DMS153 (cell line): ENCODE measurements around the gene THAP12.
"Not testable (repeated sequence)": the region's sequence is repeated elsewhere in the genome, so short reads cannot be mapped to it uniquely, and the experiment has no call there.

Source experiments
- DNase-seq: peaks from one replicate; lab custom pipeline; 2025; lab: John Stamatoyannopoulos, UW

THAP12 gene, protein sequence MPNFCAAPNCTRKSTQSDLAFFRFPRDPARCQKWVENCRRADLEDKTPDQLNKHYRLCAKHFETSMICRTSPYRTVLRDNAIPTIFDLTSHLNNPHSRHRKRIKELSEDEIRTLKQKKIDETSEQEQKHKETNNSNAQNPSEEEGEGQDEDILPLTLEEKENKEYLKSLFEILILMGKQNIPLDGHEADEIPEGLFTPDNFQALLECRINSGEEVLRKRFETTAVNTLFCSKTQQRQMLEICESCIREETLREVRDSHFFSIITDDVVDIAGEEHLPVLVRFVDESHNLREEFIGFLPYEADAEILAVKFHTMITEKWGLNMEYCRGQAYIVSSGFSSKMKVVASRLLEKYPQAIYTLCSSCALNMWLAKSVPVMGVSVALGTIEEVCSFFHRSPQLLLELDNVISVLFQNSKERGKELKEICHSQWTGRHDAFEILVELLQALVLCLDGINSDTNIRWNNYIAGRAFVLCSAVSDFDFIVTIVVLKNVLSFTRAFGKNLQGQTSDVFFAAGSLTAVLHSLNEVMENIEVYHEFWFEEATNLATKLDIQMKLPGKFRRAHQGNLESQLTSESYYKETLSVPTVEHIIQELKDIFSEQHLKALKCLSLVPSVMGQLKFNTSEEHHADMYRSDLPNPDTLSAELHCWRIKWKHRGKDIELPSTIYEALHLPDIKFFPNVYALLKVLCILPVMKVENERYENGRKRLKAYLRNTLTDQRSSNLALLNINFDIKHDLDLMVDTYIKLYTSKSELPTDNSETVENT

GRCh38 chr11:76380977-76381719, at the start of gene THAP12, which contains the start of gene GVQW3:
Gene THAP12, minus strand, starts transcription at chr11:76381132. Its CDS starts 296 bp downstream, at chr11:76380836.
Gene GVQW3, plus strand, starts transcription at chr11:76381323. Its CDS starts 506 bp downstream, at chr11:76381829.
- DNase-seq = peak; percentile 97

DNA sequence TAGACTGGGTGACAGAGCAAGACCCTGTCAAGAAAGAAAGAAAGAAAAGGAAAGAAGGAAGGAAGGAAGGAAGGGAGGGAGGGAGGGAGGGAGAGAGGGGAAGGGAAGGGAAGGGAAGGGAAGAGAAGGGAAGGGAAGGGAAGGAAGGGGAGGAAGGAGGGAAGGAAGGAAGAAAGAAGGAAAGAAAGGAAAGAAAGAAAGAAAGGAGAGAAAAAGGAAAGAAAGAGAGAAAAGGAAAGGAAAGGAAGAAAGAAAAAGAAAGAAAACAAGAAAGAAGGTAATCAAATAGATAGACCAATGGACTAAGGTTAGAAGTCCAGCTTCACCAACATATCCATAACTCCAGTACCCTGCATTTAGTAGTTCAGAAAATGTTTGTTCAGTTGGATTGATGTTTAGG, 45.7 kb upstream of the THAP12 start:
- no peak for DNase-seq

DNA sequence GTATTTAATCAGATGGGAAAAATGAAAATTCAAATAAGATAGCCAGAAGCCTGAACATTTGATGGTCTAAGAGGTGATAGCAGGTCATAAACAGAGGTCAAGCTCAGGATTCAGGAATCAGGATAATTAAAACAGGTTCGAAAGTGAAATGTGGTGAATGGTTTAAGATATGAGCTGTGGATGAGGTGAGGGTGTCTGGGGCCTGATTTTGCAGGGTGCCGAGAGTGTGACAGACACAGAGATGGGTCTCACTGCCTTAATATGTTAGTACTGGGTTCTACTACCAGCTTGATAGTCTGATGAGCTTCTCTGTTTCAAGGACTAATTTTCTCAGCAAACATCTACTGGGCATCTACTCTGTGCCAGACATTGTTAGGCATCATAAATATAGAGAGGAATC, 44.0 kb upstream of the THAP12 start:
- no peak for DNase-seq

DNA sequence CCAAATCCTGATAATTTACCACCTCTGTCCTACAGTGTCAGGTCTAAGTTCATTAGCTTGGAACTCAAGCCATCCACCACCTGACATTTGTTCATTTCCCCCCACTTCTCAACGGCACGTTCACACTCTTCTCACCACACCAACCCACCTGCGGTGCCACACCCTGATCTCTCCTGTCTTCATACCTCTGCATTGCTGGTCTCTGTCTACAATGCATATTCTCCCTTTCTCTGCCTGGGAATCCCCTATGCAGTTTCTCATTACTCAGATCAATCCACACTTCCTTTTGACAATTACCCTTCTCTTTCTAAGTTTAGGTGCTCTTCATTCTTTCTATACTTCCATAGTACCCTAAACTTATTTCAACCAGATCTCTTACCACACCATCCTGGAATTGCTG, 43.4 kb upstream of the THAP12 start:
- no peak for DNase-seq

- DNase-seq = peak; percentile 1
Measured at GRCh38 chr11:76419896-76420295, 39.0 kb upstream of the THAP12 start.

- DNase-seq = no peak
Measured at GRCh38 chr11:76415073-76415472, 34.1 kb upstream of the THAP12 start.

DNA sequence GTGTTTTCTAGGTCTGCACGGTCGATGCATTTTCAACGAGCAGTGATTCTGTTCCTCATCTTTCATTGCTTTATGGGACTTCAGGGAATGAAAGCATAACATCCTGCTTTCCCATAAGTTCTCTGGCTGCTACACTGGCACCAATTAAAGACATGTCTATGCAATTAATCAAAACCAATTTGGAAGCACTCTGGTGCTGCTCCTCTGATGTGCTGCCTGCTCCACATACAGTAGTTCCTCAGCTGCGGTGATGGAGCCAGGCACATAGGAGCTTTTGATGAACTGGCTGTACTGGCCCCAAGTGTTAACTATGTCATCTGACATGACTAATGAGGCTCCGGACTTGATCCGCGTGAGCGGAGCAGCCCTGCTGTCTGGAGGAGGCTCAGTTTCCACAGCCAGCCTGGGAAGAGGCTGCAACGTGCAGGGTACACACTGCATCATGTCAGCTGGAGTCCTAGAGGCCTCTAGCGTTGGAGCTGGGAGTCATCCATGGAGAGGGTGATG, 30.0 kb upstream of the THAP12 start:
- peak; percentile 21 for DNase-seq

GRCh38 chr11:76408171-76408965, 27.4 kb upstream of the THAP12 start:
- peak; percentile 65 for DNase-seq

DNA sequence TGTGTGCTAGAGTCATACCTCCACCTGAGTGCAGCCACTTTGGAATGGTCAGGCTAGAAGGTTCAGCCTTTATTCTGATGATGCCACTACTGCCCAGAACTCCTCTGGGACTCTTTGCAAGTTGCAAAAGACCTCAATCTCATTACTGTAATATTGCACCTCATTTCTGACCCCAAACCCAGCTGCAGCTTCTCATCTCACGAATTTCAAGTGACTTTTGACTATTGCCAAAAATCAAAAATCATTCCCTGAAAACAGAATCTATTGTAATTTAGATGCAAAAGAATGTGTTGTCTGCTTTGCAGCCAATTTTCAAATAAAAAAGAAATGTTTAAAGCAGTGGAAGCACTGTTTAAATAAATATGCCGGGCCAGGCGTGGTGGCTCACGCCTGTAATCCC, 25.4 kb upstream of the THAP12 start:
- no peak for DNase-seq

GRCh38 chr11:76401484-76401883, 20.6 kb upstream of the THAP12 start:
- DNase-seq = not testable (repeated sequence)

DNA sequence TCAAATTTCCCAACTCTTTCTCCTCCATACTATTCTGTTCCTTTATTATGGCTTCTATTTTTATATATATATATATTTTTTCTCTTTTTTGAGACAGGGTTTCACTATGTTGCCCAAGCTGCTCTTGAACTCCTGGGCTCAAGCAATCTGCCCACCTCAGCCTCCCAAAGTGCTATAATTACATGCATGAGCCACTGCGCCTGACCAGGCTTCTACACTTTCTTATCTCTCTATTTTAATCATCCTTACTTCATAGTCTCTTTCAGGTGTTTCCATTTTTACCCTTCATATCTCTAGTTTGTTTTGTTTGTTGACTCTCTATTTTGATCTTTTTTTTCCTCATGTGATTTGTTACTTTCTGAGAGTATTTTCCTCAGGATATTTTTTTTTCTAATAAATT, 20.0 kb upstream of the THAP12 start:
- no peak for DNase-seq

- no peak for DNase-seq
Measured at GRCh38 chr11:76397383-76397782, 16.5 kb upstream of the THAP12 start.

DNA sequence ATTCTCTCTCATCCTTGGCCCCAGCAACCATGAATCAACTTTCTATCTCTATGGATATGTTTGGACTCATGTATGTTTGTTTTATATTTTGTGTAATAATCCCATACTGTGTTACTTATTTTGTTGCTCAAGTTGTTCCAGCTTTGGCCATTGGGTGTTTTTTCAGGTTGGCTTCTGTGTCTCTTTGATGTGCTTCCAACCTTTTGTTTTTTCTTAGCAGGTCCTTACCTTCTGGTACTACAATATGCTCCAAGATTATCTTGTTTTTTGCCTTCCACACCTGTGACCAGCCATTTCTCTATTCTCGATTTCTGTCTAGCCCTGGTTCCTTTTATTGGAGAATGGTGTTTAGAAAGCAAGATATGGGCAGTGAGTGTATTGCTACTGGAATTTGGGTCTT, 14.4 kb upstream of the THAP12 start:
- no peak for DNase-seq

- no peak for DNase-seq
Measured at GRCh38 chr11:76394411-76394810, 13.5 kb upstream of the THAP12 start.

GRCh38 chr11:76392870-76393269, 11.9 kb upstream of the THAP12 start:
- DNase-seq = no peak

DNA sequence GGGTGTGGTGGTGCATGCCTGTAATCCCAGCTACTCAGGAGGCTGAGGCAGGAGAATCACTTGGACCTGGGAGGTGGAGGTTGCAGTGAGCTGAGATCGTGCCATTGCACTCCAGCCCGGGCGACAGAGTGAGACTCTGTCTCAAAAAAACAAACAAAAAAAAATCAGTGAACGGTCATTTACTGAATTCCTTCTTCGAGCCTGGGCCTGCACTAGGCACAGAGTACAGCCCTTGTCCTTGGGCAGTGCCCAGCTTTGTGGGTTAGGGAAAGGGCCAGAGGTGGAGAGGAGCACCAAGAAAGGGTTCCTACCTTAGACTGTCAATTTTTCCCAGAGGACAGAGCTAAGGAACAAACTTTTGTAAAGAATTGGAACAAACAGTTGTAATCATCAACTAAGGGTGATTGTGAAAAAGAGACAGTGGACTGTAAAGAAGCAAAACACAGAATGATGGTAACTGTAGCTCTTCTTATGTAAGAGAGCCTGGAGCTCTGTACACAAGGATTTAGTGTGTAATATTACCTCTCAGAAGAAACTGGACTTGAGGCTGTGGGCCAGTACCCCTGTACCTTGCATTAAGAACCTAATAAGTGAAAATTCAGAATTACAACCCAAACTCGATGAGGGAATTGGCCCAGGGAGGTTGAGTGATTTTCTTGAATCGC, 11.0 kb upstream of the THAP12 start:
- DNase-seq = no peak

GRCh38 chr11:76391021-76391420, 10.1 kb upstream of the THAP12 start:
- DNase-seq = peak; percentile 72

GRCh38 chr11:76388408-76388807, 7.5 kb upstream of the THAP12 start:
- no peak for DNase-seq

- DNase-seq = no peak
Measured at GRCh38 chr11:76385903-76386302, 5.0 kb upstream of the THAP12 start.

DNA sequence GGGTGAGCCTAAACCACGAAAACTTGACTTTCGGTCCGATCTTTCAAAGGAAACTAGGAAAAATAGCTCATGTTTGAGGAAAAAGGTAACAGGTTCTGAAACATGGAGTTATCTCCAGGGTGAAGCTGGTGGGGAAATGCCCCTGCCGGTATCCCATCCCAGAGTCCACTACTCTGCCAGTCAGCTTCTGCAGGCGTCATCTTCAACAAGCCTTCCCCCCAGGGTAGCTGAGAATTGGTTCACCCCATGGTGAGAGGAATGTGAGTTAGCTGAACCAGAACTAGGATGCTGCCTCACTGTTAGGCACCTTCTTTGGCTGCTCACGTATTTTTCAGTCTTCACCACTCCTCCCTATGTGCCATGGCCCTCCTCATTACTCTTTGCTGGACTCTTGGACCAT, 1.3 kb upstream of the THAP12 start:
- DNase-seq = no peak
